ENCODE results near the gene RGP1.

Gene RGP1

DNA sequence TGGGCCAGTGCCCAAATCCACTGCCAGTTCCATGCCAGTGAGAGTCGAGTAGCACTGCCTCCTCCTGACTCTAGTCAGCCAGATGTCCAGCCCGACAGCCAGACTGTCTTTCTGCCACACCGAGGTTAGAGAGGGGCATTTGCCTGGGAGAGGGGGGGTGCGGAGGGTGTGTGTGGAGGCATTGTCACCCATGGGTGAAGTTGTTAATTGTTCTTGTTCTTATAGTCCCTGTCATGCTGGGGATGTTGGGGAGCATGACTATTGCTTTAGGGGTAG is 1.1 kb downstream of the RGP1 start (continued):
- no peak for TF ChIP-seq ZNF398 (tag by site-specific recombination; IDR thresholded peaks at IDR 0.05)
- TF ChIP-seq ZNF19 (tag by site-specific recombination; IDR thresholded peaks at IDR 0.05; ENCODE audit: low read depth) = no peak
- TF ChIP-seq, protein P1, sequence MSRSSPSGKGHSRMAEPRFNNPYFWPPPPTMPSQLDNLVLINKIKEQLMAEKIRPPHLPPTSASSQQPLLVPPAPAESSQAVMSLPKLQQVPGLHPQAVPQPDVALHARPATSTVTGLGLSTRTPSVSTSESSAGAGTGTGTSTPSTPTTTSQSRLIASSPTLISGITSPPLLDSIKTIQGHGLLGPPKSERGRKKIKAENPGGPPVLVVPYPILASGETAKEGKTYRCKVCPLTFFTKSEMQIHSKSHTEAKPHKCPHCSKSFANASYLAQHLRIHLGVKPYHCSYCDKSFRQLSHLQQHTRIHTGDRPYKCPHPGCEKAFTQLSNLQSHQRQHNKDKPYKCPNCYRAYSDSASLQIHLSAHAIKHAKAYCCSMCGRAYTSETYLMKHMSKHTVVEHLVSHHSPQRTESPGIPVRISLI (tag by site-specific recombination; IDR thresholded peaks at IDR 0.05) = no peak
- TF ChIP-seq ZNF16 (tag by site-specific recombination; IDR thresholded peaks at IDR 0.05; ENCODE audit: low read depth) = no peak
- TF ChIP-seq REPIN1 (tag by site-specific recombination; IDR thresholded peaks at IDR 0.05; ENCODE audit: low read depth) = no peak
- no peak for TF ChIP-seq ZNF423 (tag by site-specific recombination; IDR thresholded peaks at IDR 0.05)
- TF ChIP-seq, protein P2, sequence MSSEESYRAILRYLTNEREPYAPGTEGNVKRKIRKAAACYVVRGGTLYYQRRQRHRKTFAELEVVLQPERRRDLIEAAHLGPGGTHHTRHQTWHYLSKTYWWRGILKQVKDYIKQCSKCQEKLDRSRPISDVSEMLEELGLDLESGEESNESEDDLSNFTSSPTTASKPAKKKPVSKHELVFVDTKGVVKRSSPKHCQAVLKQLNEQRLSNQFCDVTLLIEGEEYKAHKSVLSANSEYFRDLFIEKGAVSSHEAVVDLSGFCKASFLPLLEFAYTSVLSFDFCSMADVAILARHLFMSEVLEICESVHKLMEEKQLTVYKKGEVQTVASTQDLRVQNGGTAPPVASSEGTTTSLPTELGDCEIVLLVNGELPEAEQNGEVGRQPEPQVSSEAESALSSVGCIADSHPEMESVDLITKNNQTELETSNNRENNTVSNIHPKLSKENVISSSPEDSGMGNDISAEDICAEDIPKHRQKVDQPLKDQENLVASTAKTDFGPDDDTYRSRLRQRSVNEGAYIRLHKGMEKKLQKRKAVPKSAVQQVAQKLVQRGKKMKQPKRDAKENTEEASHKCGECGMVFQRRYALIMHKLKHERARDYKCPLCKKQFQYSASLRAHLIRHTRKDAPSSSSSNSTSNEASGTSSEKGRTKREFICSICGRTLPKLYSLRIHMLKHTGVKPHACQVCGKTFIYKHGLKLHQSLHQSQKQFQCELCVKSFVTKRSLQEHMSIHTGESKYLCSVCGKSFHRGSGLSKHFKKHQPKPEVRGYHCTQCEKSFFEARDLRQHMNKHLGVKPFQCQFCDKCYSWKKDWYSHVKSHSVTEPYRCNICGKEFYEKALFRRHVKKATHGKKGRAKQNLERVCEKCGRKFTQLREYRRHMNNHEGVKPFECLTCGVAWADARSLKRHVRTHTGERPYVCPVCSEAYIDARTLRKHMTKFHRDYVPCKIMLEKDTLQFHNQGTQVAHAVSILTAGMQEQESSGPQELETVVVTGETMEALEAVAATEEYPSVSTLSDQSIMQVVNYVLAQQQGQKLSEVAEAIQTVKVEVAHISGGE (tag by site-specific recombination; conservative IDR thresholded peaks at IDR 0.05; ENCODE audit: low read depth) = no peak

- TF ChIP-seq ZNF596 (tag by site-specific recombination; IDR thresholded peaks at IDR 0.05) (no peak), ZSCAN30 (tag by site-specific recombination; IDR thresholded peaks at IDR 0.05) (no peak), ELK4 (IDR thresholded peaks at IDR 0.05; ENCODE audit: borderline replicate concordance, low read depth, low read length) (no peak), ZNF548 (tag by site-specific recombination; IDR thresholded peaks at IDR 0.05) (no peak), ZNF366 (tag by site-specific recombination; conservative IDR thresholded peaks at IDR 0.05) (no peak), ZNF416 (tag by site-specific recombination; IDR thresholded peaks at IDR 0.05) (no peak), ZBTB26 (tag by site-specific recombination; optimal IDR thresholded peaks at IDR 0.05) (no peak), SP3 (tag by site-specific recombination; IDR thresholded peaks at IDR 0.05) (no peak), ZNF423 (tag by site-specific recombination; IDR thresholded peaks at IDR 0.05) (no peak)
- TF ChIP-seq, protein P3, sequence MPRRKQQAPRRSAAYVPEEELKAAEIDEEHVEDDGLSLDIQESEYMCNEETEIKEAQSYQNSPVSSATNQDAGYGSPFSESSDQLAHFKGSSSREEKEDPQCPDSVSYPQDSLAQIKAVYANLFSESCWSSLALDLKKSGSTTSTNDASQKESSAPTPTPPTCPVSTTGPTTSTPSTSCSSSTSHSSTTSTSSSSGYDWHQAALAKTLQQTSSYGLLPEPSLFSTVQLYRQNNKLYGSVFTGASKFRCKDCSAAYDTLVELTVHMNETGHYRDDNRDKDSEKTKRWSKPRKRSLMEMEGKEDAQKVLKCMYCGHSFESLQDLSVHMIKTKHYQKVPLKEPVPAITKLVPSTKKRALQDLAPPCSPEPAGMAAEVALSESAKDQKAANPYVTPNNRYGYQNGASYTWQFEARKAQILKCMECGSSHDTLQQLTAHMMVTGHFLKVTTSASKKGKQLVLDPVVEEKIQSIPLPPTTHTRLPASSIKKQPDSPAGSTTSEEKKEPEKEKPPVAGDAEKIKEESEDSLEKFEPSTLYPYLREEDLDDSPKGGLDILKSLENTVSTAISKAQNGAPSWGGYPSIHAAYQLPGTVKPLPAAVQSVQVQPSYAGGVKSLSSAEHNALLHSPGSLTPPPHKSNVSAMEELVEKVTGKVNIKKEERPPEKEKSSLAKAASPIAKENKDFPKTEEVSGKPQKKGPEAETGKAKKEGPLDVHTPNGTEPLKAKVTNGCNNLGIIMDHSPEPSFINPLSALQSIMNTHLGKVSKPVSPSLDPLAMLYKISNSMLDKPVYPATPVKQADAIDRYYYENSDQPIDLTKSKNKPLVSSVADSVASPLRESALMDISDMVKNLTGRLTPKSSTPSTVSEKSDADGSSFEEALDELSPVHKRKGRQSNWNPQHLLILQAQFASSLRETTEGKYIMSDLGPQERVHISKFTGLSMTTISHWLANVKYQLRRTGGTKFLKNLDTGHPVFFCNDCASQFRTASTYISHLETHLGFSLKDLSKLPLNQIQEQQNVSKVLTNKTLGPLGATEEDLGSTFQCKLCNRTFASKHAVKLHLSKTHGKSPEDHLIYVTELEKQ (tag by site-specific recombination; IDR thresholded peaks at IDR 0.05; ENCODE audit: borderline replicate concordance) = no peak
- TF ChIP-seq, protein P1 (tag by site-specific recombination; IDR thresholded peaks at IDR 0.05) = no peak
- TF ChIP-seq, protein P4, sequence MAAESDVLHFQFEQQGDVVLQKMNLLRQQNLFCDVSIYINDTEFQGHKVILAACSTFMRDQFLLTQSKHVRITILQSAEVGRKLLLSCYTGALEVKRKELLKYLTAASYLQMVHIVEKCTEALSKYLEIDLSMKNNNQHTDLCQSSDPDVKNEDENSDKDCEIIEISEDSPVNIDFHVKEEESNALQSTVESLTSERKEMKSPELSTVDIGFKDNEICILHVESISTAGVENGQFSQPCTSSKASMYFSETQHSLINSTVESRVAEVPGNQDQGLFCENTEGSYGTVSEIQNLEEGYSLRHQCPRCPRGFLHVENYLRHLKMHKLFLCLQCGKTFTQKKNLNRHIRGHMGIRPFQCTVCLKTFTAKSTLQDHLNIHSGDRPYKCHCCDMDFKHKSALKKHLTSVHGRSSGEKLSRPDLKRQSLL (tag by site-specific recombination; IDR thresholded peaks at IDR 0.05) = no peak
- H3K9me3 ChIP-seq (ENCODE audit: control insufficient read depth, insufficient read depth, low read depth, low read length) = no peaks in the 10 kb centered on the region
- peaks cover 2% of the 10 kb centered on the region; the same call in 1 of the 2 replicates for H3K4me1 ChIP-seq (ENCODE audit: control insufficient read depth, insufficient read depth, low read length)
- peaks cover 5 to 58% of the 10 kb centered on the region in 2 experiments; a peak in 1 of 3 replicates for H3K36me3 ChIP-seq (ENCODE audit: control insufficient read depth in 2 of 2, insufficient read depth in 1 of 2, low read length in 2 of 2)
- CTCF ChIA-PET = interaction anchor here (0.6 to 1.6 kb wide), 4 partner anchors 12 to 107 kb away, joined by 3 to 4 read pairs (median 3); no protein-coding TSS in a partner anchor
- POLR2A ChIA-PET = no interaction called here
- H3K27ac ChIP-seq (ENCODE audit: extremely low read depth, low read depth, low read length) = no peak overlapping the region
- no peak overlapping the region for H3K4me3 ChIP-seq (ENCODE audit: low read depth, low read length)
Observed at GRCh38 chr9:35753466-35753865, 4.4 kb downstream of the RGP1 start.

Measured in HEK293 (cell line).